SIG-M5 (cell line): ENCODE data around the gene REEP2.
"Not testable (repeated sequence)": the region's sequence is repeated elsewhere in the genome, so short reads cannot be mapped to it uniquely, and the experiment has no call there.

ENCODE experiments used
- DNase-seq: peaks from one replicate; lab custom pipeline; 2025; lab: John Stamatoyannopoulos, UW

The REEP2 gene

GRCh38 chr5:138466125-138466899 is 27.5 kb downstream of the REEP2 start:
- no peak for DNase-seq

- no peak for DNase-seq
These were observed 28.2 kb downstream of the REEP2 start for GRCh38 chr5:138466900-138467710.

GRCh38 chr5:138467711-138468132 is 28.9 kb downstream of the REEP2 start:
- no peak for DNase-seq

GRCh38 chr5:138468133-138468965 is 29.5 kb downstream of the REEP2 start:
- DNase-seq: no peak

- no peak for DNase-seq
These were observed 30.2 kb downstream of the REEP2 start for GRCh38 chr5:138468966-138469539.

GRCh38 chr5:138469540-138470321 is 30.9 kb downstream of the REEP2 start:
- DNase-seq: no peak

GRCh38 chr5:138470322-138471051 is 31.6 kb downstream of the REEP2 start:
- no peak for DNase-seq

GRCh38 chr5:138471052-138471361 is 32.1 kb downstream of the REEP2 start:
- no peak for DNase-seq

- DNase-seq: no peak
These were observed 33.5 kb downstream of the REEP2 start for GRCh38 chr5:138472353-138472752.

- not testable (repeated sequence) for DNase-seq
These were observed 34.3 kb downstream of the REEP2 start for GRCh38 chr5:138473151-138473550.

GRCh38 chr5:138476918-138477317 is 38.1 kb downstream of the REEP2 start:
- DNase-seq: no peak

GRCh38 chr5:138482638-138483037 is 43.8 kb downstream of the REEP2 start:
- no peak for DNase-seq

- DNase-seq: no peak
These were observed 49.7 kb downstream of the REEP2 start for GRCh38 chr5:138488481-138488945.

- DNase-seq: no peak
These were observed 50.8 kb downstream of the REEP2 start for GRCh38 chr5:138489683-138490061.

GRCh38 chr5:138490648-138491283 is 51.9 kb downstream of the REEP2 start:
- no peak for DNase-seq

- DNase-seq: no peak
These were observed 52.4 kb downstream of the REEP2 start for GRCh38 chr5:138491284-138491648.

GRCh38 chr5:138491669-138492559 is 53.1 kb downstream of the REEP2 start:
- DNase-seq: peak; percentile 77

GRCh38 chr5:138492560-138493045 is 53.7 kb downstream of the REEP2 start:
- DNase-seq: no peak

GRCh38 chr5:138495351-138495750 is 56.5 kb downstream of the REEP2 start:
- DNase-seq: no peak
